Measurements from ENCODE around the gene TMEM131.

DNA sequence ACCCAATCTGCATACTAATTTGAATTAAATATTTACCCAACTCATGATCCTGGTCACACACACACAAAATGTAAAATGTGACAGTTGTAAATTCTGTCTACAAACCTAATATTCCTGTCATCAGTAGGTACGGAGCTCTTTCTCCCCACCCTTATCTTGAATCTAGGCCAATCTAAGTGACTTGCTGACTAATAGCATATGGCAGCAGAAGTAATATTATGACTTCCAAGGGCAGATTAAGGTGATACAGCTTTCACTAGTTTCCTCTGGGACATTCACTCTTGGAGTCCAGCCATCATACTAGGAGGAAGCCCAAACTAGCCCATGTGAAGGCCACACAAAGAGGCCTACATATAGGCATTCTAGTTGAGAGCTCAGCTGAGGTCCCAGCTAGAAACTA, 89.4 kb downstream of the TMEM131 start:
- TF ChIP-seq CTCF (IDR thresholded peaks at IDR 0.05) (no peak), POLR2A (IDR thresholded peaks at IDR 0.05) (no peak)
